Head of caudate nucleus (tissue), 42 donors: ENCODE data around the gene SLC6A18.
A peak's percentile ranks its signal among the peaks of the same experiment; 100 is the strongest.

Experiments used
- DNase-seq, 42 donors: peaks; one replicate each; pipeline versions ENCODE4 v3.0.0 to v3.0.0-alpha.2; 2020 to 2021; ENCODE audit warnings: mixed read lengths in 7 of 42
- intact Hi-C: fragments of 100-400 bp; cut with DNase I; formaldehyde crosslinking; loops from one replicate; pipeline ENCODE4 v1.15.0; 2022

The SLC6A18 gene

DNA sequence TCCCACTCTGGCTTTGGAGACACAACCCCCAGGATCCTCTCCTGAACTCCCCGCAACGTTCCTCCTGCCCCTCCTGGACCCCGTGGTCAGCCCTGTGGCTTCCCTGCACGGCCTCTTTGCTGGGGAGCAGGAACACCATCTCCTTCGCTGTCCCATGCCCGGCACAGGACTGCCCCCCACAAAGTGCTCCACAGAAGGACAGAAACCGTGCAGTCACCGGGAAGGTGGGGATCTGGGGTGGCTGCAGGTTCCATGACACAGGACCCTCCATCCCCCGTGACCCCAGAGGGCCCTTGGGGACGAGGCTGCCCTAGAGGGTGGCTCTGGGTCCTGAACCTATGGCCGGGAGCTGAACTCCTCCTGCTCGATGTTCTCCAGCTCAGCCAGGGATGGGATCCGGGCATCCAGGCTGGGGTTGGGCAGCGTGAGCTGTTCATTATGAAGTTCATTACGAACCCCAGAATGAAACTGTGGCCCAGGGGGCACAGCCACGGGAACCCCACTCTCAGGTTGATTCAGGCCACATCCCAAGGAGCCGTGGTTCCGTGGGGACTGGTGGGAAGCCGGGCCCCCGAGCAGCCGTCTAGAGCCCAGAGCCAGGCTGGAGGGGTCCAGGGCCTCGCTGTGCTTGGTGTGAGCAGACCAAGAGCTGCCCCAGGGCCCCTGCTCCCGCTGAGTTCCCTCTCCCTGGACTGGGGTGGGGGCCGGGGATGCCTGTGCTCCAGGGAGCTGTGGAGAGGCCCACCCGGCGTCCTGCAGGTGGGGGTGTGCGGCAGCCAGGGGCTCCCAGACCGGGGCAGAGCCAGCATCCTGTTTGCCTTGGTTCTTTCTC, 24.5 kb upstream of the SLC6A18 start:
- intact Hi-C loops, result no loop called here
- peak in 1 of 42 donors; percentile 5 for DNase-seq

GRCh38 chr5:1201327-1202025, 23.7 kb upstream of the SLC6A18 start, which contains the start of gene SLC6A19:
TSS of gene SLC6A19 (plus strand) at chr5:1201595. CDS start at chr5:1201651, 56 bp downstream.
- peak in 1 of 42 donors; percentile 5 for DNase-seq
- intact Hi-C loops, result no loop called here

GRCh38 chr5:1202026-1202797, 23.0 kb upstream of the SLC6A18 start:
- no peak for DNase-seq
- intact Hi-C loops, result no loop called here

- intact Hi-C loops, result no loop called here
These were observed 22.4 kb upstream of the SLC6A18 start for GRCh38 chr5:1202798-1203185.

GRCh38 chr5:1203311-1203967, 21.7 kb upstream of the SLC6A18 start:
- peak in 1 of 42 donors; percentile 4 for DNase-seq

More at GRCh38 chr5:1202798-1203185, 22.4 kb upstream of the SLC6A18 start:
- DNase-seq, result no peak

GRCh38 chr5:1203968-1204692, 21.1 kb upstream of the SLC6A18 start:
- peak in 1 of 42 donors; percentile 3 for DNase-seq

More at GRCh38 chr5:1203311-1203967, 21.7 kb upstream of the SLC6A18 start:
- intact Hi-C loops, result no loop called here

GRCh38 chr5:1204693-1205242, 20.4 kb upstream of the SLC6A18 start:
- intact Hi-C loops, result no loop called here
- peak in 9 of 42 donors; percentile 12 to 52 (median 23) for DNase-seq

More at GRCh38 chr5:1203968-1204692, 21.1 kb upstream of the SLC6A18 start:
- intact Hi-C loops, result no loop called here

DNA sequence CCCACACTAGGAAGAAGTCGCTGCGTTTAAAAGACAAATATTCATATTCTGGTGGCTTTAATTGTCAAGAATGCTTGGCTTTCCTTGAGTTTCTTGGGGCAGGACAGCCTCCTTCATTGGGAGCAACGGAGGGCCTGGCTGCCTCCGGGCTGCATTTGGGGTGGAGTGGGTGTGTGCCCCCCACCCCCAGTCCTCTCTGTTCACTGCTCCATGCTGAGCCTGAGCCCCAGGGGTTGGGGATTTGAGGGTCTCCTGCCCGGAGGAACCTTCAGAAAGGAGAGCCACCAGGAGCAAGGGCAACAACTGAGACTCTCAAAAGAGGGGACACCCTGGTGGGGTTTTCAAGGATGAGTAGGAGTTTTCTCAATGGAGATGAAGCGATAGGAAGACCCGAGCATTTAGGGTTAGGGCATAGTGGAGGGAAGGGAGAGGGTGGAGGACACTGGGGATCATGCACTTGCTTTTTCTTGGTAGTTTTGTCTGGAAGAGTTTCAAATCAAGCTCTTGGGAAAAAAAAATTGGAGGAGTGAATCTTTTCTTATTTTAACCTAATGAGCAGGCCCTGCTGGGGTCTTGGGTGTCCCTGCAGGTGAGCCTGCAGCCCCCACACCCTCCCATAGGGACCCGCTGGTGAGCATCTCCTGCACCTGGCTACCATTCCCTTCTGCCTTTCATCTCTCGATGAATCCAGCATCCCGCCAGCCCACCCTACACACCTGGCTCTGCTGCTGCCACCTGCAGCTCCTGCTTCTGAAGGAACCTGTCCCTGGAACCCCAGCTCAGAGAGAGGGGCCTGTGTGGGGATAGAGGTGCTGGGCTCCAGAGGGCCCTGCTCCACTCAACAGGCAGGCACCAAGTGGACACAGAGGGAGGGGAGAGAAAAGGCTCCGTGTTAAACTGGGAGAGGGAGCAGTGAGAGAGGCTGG, 19.7 kb upstream of the SLC6A18 start:
- intact Hi-C loops, result no loop called here
- no peak for DNase-seq

- no peak for DNase-seq
- intact Hi-C loops, result no loop called here
These were observed 18.4 kb upstream of the SLC6A18 start for GRCh38 chr5:1206521-1207412.

DNA sequence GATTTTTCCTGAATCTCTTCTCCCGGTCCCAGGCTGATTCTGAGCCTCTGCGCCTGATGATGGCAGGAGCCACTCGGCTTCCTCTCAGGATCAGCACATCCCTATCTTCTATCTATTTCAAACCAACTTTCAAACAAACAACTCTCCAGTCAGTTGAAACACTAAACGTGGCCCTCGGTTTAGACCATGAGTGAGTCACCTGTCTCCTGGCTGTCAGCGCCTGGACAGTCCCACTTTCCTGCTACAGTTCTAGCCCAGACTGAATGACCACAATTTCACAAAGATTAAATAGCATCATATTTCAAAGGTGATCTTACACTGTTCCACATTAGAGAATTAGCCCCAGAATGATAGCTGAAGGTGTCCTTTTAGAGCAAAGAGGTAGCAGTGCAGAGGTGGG, 17.6 kb upstream of the SLC6A18 start:
- no peak for DNase-seq
- intact Hi-C loops, result no loop called here

DNA sequence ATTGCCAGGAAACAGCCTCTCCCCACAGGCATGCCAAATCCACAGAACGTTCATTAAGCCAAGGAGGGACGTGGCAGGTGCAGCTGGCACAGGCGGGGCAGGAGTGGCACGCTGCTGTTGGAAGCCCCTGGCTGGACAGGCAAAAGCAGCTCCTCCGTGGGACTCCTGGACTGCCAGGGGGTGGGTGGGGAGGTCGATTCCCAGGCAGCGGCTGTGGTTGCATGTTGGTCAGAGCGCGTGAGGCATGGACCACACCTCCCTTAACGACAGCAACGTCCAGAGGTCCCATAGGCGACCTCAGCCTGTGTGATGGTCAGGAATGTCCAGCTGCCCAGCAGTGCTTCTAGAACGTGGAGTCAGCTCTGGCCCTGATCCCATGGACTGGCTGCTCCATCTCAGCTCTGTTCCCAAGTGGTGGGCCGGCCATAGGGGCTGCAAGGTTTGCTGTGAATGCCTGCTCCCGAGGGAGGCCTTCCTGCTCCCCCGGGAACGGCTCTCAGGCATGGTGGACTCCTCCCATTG, 16.9 kb upstream of the SLC6A18 start:
- DNase-seq, result no peak
- intact Hi-C loops, result no loop called here

- intact Hi-C loops, result no loop called here
These were observed 16.3 kb upstream of the SLC6A18 start for GRCh38 chr5:1208743-1209488.

DNA sequence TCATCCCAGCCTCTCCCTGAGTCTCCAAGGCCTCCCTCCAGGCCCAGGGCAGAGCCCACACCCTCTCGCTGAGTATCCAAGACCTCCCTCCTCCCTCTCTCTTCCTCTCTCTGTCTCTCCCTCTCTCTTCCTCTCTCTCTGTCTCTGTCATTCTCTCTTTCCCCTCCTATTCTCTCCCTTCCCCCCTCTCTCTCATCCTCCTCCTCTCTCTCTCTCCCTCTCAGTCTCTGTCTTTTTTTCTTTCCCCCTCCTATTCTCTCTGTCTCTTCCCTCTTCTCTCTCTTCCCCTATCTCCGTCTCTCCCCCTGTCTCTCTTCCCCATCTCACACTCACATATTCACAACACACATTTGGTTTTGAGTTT, 15.7 kb upstream of the SLC6A18 start:
- no peak for DNase-seq
- intact Hi-C loops, result no loop called here

More at GRCh38 chr5:1208743-1209488, 16.3 kb upstream of the SLC6A18 start:
- no peak for DNase-seq

- intact Hi-C loops, result no loop called here
- no peak for DNase-seq
These were observed 15.0 kb upstream of the SLC6A18 start for GRCh38 chr5:1209896-1210776.
